DMS114 treated with DMSO at 0.1 percent for 48 hours (cell line): Measurements from ENCODE around the gene SULT2A1.
"Not testable (repeated sequence)": the region's sequence is repeated elsewhere in the genome, so short reads cannot be mapped to it uniquely, and the experiment has no call there.

Experiments
- DNase-seq: peaks from one replicate; lab custom pipeline; 2025; ENCODE audit not compliant: unreplicated experiment; lab: John Stamatoyannopoulos, UW

SULT2A1 gene

GRCh38 chr19:47861630-47862029 is 24.5 kb downstream of the SULT2A1 start:
- DNase-seq = no peak

GRCh38 chr19:47860602-47861297 is 25.4 kb downstream of the SULT2A1 start:
- no peak for DNase-seq

GRCh38 chr19:47859838-47860237 is 26.3 kb downstream of the SULT2A1 start:
- not testable (repeated sequence) for DNase-seq

- not testable (repeated sequence) for DNase-seq
Measured at GRCh38 chr19:47858646-47859285, 27.3 kb downstream of the SULT2A1 start, which contains the start of gene TPRX2. Gene TPRX2, plus strand, starts transcription at chr19:47859235. Its CDS starts 12 bp downstream, at chr19:47859247.

- not testable (repeated sequence) for DNase-seq
Measured at GRCh38 chr19:47858231-47858630, 27.9 kb downstream of the SULT2A1 start.

GRCh38 chr19:47854459-47854858 is 31.7 kb downstream of the SULT2A1 start:
- no peak for DNase-seq

- no peak for DNase-seq
Measured at GRCh38 chr19:47853003-47853402, 33.1 kb downstream of the SULT2A1 start.

GRCh38 chr19:47848823-47849473 is 37.2 kb downstream of the SULT2A1 start:
- DNase-seq = no peak

GRCh38 chr19:47848425-47848822 is 37.7 kb downstream of the SULT2A1 start:
- no peak for DNase-seq

GRCh38 chr19:47842941-47843340 is 43.2 kb downstream of the SULT2A1 start:
- no peak for DNase-seq

GRCh38 chr19:47839913-47840312 is 46.2 kb downstream of the SULT2A1 start:
- DNase-seq = no peak

GRCh38 chr19:47839411-47839810 is 46.7 kb downstream of the SULT2A1 start:
- no peak for DNase-seq

- DNase-seq = no peak
Measured at GRCh38 chr19:47836038-47836437, 50.1 kb downstream of the SULT2A1 start.

GRCh38 chr19:47832723-47833122 is 53.4 kb downstream of the SULT2A1 start:
- DNase-seq = no peak

- DNase-seq = no peak
Measured at GRCh38 chr19:47826800-47827199, 59.3 kb downstream of the SULT2A1 start.

- DNase-seq = no peak
Measured at GRCh38 chr19:47824396-47824795, 61.7 kb downstream of the SULT2A1 start.

- no peak for DNase-seq
Measured at GRCh38 chr19:47821460-47822020, 64.6 kb downstream of the SULT2A1 start, which contains the start of gene CRX. Gene CRX, plus strand, starts transcription at chr19:47821937. Its CDS starts 12,507 bp downstream, at chr19:47834444.
